GM12891 (cell line): Measurements from ENCODE around the gene PRDX2.

Experiments
- POLR2A ChIP-seq: IDR thresholded peaks from 2 replicates; pipeline ENCODE4 v1.6.1; 2011; ENCODE audit warnings: low read depth, low read length, control low read depth
- POLR2AphosphoS5 ChIP-seq: IDR thresholded peaks from 2 replicates; pipeline ENCODE4 v1.6.1; 2011; ENCODE audit warnings: low read depth, low read length, control low read depth
- POU2F2 ChIP-seq: IDR thresholded peaks from 2 replicates; pipeline ENCODE4 v1.6.1; 2011; ENCODE audit warnings: low read depth, mild to moderate bottlenecking, control low read depth, low read length, moderate library complexity
- SPI1 ChIP-seq: IDR thresholded peaks from 2 replicates; pipeline ENCODE4 v1.6.1; 2011; ENCODE audit warnings: low read depth, low read length, control low read depth
- TAF1 ChIP-seq: IDR thresholded peaks from 2 replicates; pipeline ENCODE4 v1.6.1; 2011; ENCODE audit warnings: low read depth, low read length, control low read depth

DNA sequence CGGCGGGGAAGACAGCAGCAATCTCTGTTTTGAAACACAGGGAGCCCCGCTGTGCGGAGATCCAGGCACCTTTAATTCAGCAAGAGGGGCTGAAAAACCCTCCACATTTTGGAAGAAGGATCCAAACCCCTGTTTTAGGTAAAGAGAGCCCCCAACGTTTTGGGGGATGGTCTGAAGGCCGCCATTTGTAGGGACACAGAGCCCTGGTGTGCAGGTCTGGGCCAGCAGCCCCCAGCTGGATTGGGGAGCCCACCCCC, 22.8 kb downstream of the PRDX2 start:
- TF ChIP-seq POLR2A (no peak), POLR2AphosphoS5 (no peak), TAF1 (no peak), SPI1 (no peak), POU2F2 (no peak)
